GM23338 (cell line): ENCODE data around the gene SLC2A2. TPM values are rescaled to one million over a fixed set of nuclear protein-coding genes. Genes with fewer than 3 reads are reported as not detected.

Source experiments
- ATAC-seq: fragments of 200-7000 bp; cut with Tn5 transposase; 3 replicates; pipeline ENCODE4 v1.9.1; 2020
- DNase-seq: peaks from one replicate; pipeline ENCODE4 v3.0.0-alpha.2; 2015; ENCODE audit warnings: low spot score
- H2AFZ ChIP-seq: fragments of 200-600 bp; sonication (generic); 2 replicates; pipeline ENCODE4 v1.8.0; 2016; ENCODE audit warnings: antibody characterized with exemption, mild to moderate bottlenecking, moderate library complexity
- H3F3A ChIP-seq: fragments of 200-600 bp; sonication (generic); replicated peaks from 2 replicates; pipeline ENCODE4 v1.8.0; 2017; ENCODE audit warnings: antibody characterized with exemption, mixed run types, low read depth
- H3K27ac ChIP-seq: fragments of 200-600 bp; sonication (generic); 2 replicates; pipeline ENCODE4 v1.6.1; 2016; ENCODE audit warnings: low read depth
- H3K27me3 ChIP-seq: fragments of 200-600 bp; sonication (generic); 2 replicates; pipeline ENCODE4 v1.8.0; 2016; ENCODE audit warnings: mild to moderate bottlenecking, mixed run types, moderate library complexity; ENCODE audit not compliant: insufficient read depth
- H3K36me3 ChIP-seq: fragments of 200-600 bp; sonication (generic); 2 replicates; pipeline ENCODE4 v1.8.0; 2016; ENCODE audit warnings: mild to moderate bottlenecking; ENCODE audit not compliant: insufficient read depth
- H3K4me1 ChIP-seq: fragments of 200-600 bp; sonication (generic); 2 replicates; pipeline ENCODE4 v1.8.0; 2016; ENCODE audit warnings: mild to moderate bottlenecking, moderate library complexity; ENCODE audit not compliant: insufficient read depth
- H3K4me2 ChIP-seq: fragments of 200-600 bp; sonication (generic); 2 replicates; pipeline ENCODE4 v1.7.1; 2017; ENCODE audit warnings: mixed run types
- H3K4me3 ChIP-seq: fragments of 200-600 bp; sonication (generic); 2 replicates; pipeline ENCODE4 v1.6.1; 2016; ENCODE audit warnings: mixed run types
- H3K79me2 ChIP-seq: fragments of 200-600 bp; sonication (generic); replicated peaks from 2 replicates; pipeline ENCODE4 v1.8.0; 2017; ENCODE audit warnings: mild to moderate bottlenecking; ENCODE audit not compliant: insufficient read depth
- H3K9me2 ChIP-seq: fragments of 200-600 bp; sonication (generic); 2 replicates; pipeline ENCODE4 v1.8.0; 2017; ENCODE audit not compliant: insufficient read depth
- H4K20me1 ChIP-seq: fragments of 200-600 bp; sonication (generic); replicated peaks from 2 replicates; pipeline ENCODE4 v1.8.0; 2017; ENCODE audit warnings: mild to moderate bottlenecking; ENCODE audit not compliant: insufficient read depth
- H3K27ac Mint-ChIP-seq: 2 replicates; pipeline ENCODE4 v1.8.0; 2020; ENCODE audit warnings: inconsistent platforms, mild to moderate bottlenecking, moderate library complexity, mixed read lengths
- H3K27me3 Mint-ChIP-seq: 3 replicates; pipeline ENCODE4 v1.8.0; 2022; ENCODE audit warnings: low read depth, mild to moderate bottlenecking, moderate library complexity, mixed read lengths, inconsistent platforms; ENCODE audit not compliant: insufficient read depth, poor library complexity
- H3K36me3 Mint-ChIP-seq: 3 replicates; pipeline ENCODE4 v1.8.0; 2021; ENCODE audit warnings: low read depth, mild to moderate bottlenecking, inconsistent platforms, moderate library complexity, mixed read lengths
- H3K4me1 Mint-ChIP-seq: 3 replicates; pipeline ENCODE4 v1.8.0; 2020; ENCODE audit warnings: mild to moderate bottlenecking, inconsistent platforms, mixed read lengths
- H3K4me3 Mint-ChIP-seq: 3 replicates; pipeline ENCODE4 v1.8.0; 2021; ENCODE audit warnings: moderate library complexity, mild to moderate bottlenecking, inconsistent platforms, mixed read lengths
- H3K9me3 Mint-ChIP-seq: 3 replicates; pipeline ENCODE4 v1.8.0; 2020; ENCODE audit warnings: moderate library complexity, mild to moderate bottlenecking, inconsistent platforms, mixed read lengths
- CREB1 ChIP-seq: fragments of 250-450 bp; sonication (Bioruptor Pico); IDR thresholded peaks from 2 replicates; pipeline ENCODE4 v1.5.0; 2020; ENCODE audit warnings: low read depth, mild to moderate bottlenecking, moderate library complexity
- CTCF ChIP-seq, 2 experiments: fragments of 200-600 bp in 1 of 2; sonication (generic) in 1 of 2; conservative IDR thresholded peaks; 2 replicates each; pipeline versions ENCODE4 v1.5.1 to v1.6.1; 2016 to 2017; ENCODE audit warnings: antibody characterized with exemption in 2 of 2, low read depth in 2 of 2, mild to moderate bottlenecking in 2 of 2, moderate library complexity in 1 of 2
- ETS1 ChIP-seq: IDR thresholded peaks from 2 replicates; pipeline ENCODE4 v1.6.1; 2016; ENCODE audit warnings: antibody characterized with exemption
- EZH2 ChIP-seq: fragments of 200-600 bp; sonication (generic); IDR thresholded peaks from one replicate; pipeline ENCODE4 v1.8.0; 2017; ENCODE audit warnings: antibody characterized with exemption, mild to moderate bottlenecking, low read depth; ENCODE audit not compliant: unreplicated experiment
- EZH2phosphoT487 ChIP-seq: fragments of 200-600 bp; sonication (generic); IDR thresholded peaks from one replicate; pipeline ENCODE4 v1.8.1; 2018; ENCODE audit warnings: antibody characterized with exemption; ENCODE audit not compliant: unreplicated experiment
- JUNB ChIP-seq: IDR thresholded peaks from one replicate; pipeline ENCODE4 v1.6.1; 2016; ENCODE audit warnings: antibody characterized with exemption; ENCODE audit not compliant: unreplicated experiment
- NANOG ChIP-seq: IDR thresholded peaks from 2 replicates; pipeline ENCODE4 v1.6.1; 2016; ENCODE audit warnings: antibody characterized with exemption, borderline replicate concordance
- POLR2AphosphoS5 ChIP-seq: IDR thresholded peaks from 2 replicates; pipeline ENCODE4 v1.6.1; 2016; ENCODE audit warnings: antibody characterized with exemption, low read depth
- REST ChIP-seq: IDR thresholded peaks from one replicate; pipeline ENCODE4 v1.6.1; 2018; ENCODE audit warnings: antibody characterized with exemption; ENCODE audit not compliant: unreplicated experiment
- STAT1 ChIP-seq: IDR thresholded peaks from one replicate; pipeline ENCODE4 v1.6.1; 2016; ENCODE audit warnings: antibody characterized with exemption; ENCODE audit not compliant: unreplicated experiment
- ZNF114 ChIP-seq: fragments of 250-450 bp; sonication (Bioruptor Pico); IDR thresholded peaks from 2 replicates; pipeline ENCODE4 v1.5.0; 2020; ENCODE audit warnings: mild to moderate bottlenecking, moderate library complexity
- ZNF331 ChIP-seq: fragments of 250-450 bp; sonication (Bioruptor Pico); IDR thresholded peaks from 2 replicates; pipeline ENCODE4 v1.5.0; 2020; ENCODE audit warnings: low read depth, mild to moderate bottlenecking, moderate library complexity
- ZNF462 ChIP-seq: fragments of 250-450 bp; sonication (Bioruptor Pico); IDR thresholded peaks from 2 replicates; pipeline ENCODE4 v1.5.0; 2020; ENCODE audit warnings: mild to moderate bottlenecking, moderate library complexity
- polyA plus RNA-seq: library from polyadenylated mRNA; unstranded; fragments of >200 nt; fragmentation: Nextera tagmentation; extraction: Ambion mirVana; gene quantifications from 2 replicates; pipeline ENCODE4 v1.2.1, GENCODE V29; 2016
- total RNA-seq: library from RNA; depleted of rRNA; stranded (reverse); fragments of >200 nt; shearing (Covaris generic); gene quantifications from 2 replicates; pipeline ENCODE4 v1.2.3, GENCODE V29; 2014

SLC2A2 gene
- total and polyA plus RNA-seq, 2 experiments from 2014 or later, result not detected

GRCh38 chr3:171044384-171044783 lies 17.9 kb upstream of the SLC2A2 start:
- Histone ChIP-seq H3K4me2 (no peak overlapping the region), H4K20me1 (no peaks in the 10 kb centered on the region), H3K4me1 (no peaks in the 10 kb centered on the region), H3K27me3 (no peaks in the 10 kb centered on the region), H3K4me3 (no peak overlapping the region), H3K9me2 (peaks cover 5% of the 10 kb centered on the region; the same call in 1 of the 2 replicates), H3K36me3 (no peaks in the 10 kb centered on the region), H3K27ac (no peak overlapping the region), H3K79me2 (no peaks in the 10 kb centered on the region), H2AFZ (no peak overlapping the region), H3F3A (no peaks in the 10 kb centered on the region)
- Mint-ChIP-seq H3K4me1 (peaks cover 5% of the 10 kb centered on the region; the same call in 2 of the 3 replicates), H3K36me3 (no peaks in the 10 kb centered on the region), H3K9me3 (no peaks in the 10 kb centered on the region), H3K27me3 (no peaks in the 10 kb centered on the region), H3K27ac (no peak overlapping the region), H3K4me3 (no peak overlapping the region)
- DNase-seq, result no peak
- ATAC-seq, result no peak
- no peak for TF ChIP-seq ZNF114
- no peak for TF ChIP-seq STAT1
- TF ChIP-seq REST, result no peak
- no peak for TF ChIP-seq ZNF331 (CRISPR knock-in tag)
- TF ChIP-seq EZH2phosphoT487, result no peak
- no peak for TF ChIP-seq CTCF (conservative IDR thresholded peaks at IDR 0.05; ENCODE audit: low read depth in 2 of 2)
- no peak for TF ChIP-seq JUNB
- no peak for TF ChIP-seq CREB1 (CRISPR knock-in tag)
- no peak for TF ChIP-seq ZNF462
- no peak for TF ChIP-seq POLR2AphosphoS5
- no peak for TF ChIP-seq EZH2
- TF ChIP-seq NANOG, result no peak
- no peak for TF ChIP-seq ETS1
